ENCODE data around the gene PCDH12.
A peak's percentile ranks its signal among the peaks of the same experiment; 100 is the strongest.

The PCDH12 gene

GRCh38 chr5:141982626-141983025 lies 24.6 kb upstream of the PCDH12 start:
- TF ChIP-seq, protein P1, sequence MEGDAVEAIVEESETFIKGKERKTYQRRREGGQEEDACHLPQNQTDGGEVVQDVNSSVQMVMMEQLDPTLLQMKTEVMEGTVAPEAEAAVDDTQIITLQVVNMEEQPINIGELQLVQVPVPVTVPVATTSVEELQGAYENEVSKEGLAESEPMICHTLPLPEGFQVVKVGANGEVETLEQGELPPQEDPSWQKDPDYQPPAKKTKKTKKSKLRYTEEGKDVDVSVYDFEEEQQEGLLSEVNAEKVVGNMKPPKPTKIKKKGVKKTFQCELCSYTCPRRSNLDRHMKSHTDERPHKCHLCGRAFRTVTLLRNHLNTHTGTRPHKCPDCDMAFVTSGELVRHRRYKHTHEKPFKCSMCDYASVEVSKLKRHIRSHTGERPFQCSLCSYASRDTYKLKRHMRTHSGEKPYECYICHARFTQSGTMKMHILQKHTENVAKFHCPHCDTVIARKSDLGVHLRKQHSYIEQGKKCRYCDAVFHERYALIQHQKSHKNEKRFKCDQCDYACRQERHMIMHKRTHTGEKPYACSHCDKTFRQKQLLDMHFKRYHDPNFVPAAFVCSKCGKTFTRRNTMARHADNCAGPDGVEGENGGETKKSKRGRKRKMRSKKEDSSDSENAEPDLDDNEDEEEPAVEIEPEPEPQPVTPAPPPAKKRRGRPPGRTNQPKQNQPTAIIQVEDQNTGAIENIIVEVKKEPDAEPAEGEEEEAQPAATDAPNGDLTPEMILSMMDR (IDR thresholded peaks at IDR 0.05; ENCODE audit: control insufficient read depth, extremely low read depth, insufficient read depth), result no peak
- H3K4me3 ChIP-seq (ENCODE audit: low read depth, low read length), result no peak overlapping the region
- no peak for DNase-seq (ENCODE audit: low read depth)

- TF ChIP-seq, protein P1 (IDR thresholded peaks at IDR 0.05; ENCODE audit: control insufficient read depth, extremely low read depth, insufficient read depth), result no peak
- H3K4me3 ChIP-seq (ENCODE audit: low read depth, low read length), result no peak overlapping the region
- no peak for DNase-seq (ENCODE audit: low read depth)
Measured at GRCh38 chr5:141978389-141978788, 20.4 kb upstream of the PCDH12 start.

GRCh38 chr5:141976176-141976575 lies 18.2 kb upstream of the PCDH12 start:
- H3K4me3 ChIP-seq (ENCODE audit: low read depth, low read length), result no peak overlapping the region
- TF ChIP-seq, protein P1 (IDR thresholded peaks at IDR 0.05; ENCODE audit: control insufficient read depth, extremely low read depth, insufficient read depth), result no peak
- no peak for DNase-seq (ENCODE audit: low read depth)

DNA sequence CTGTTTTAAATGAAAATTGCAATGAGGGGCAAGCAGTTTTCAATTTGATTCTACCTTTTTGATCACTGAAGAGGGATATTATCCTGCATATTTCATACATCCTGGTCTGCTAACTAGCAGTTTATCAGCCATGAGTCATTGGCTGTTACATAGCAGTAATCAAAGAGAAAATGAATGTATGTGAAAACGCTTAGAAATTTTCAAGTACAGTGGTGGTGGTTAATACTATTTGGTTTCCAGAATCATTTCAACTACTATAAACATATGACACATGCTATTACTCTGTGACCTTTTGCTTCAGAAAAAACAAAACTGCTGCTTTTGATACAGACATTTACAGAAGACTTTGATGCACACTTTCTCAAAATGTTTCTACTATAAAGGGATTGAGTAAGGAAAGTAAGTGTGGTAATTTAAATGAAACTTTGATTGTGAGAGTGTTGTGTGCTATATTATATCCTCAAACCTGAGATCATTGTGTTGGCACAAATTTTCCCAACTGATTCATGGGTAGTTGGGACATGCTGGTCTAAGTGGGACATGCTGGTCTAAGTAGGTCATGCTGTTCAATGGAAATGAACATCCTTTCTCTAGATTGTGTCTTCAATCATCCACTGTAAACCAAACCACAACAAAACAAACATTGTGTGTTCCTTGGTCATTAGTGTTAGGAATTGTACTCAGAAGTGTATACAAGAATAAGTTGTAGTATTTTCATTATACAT lies 16.0 kb upstream of the PCDH12 start:
- H3K4me3 ChIP-seq (ENCODE audit: low read depth, low read length), result no peak overlapping the region
- DNase-seq (ENCODE audit: low read depth), result no peak
- TF ChIP-seq, protein P1 (IDR thresholded peaks at IDR 0.05; ENCODE audit: control insufficient read depth, extremely low read depth, insufficient read depth), result no peak

GRCh38 chr5:141969783-141970771 lies 12.1 kb upstream of the PCDH12 start:
- peak; percentile 40 for DNase-seq (ENCODE audit: low read depth)
- TF ChIP-seq, protein P1 (IDR thresholded peaks at IDR 0.05; ENCODE audit: control insufficient read depth, extremely low read depth, insufficient read depth), result no peak
- H3K4me3 ChIP-seq (ENCODE audit: low read depth, low read length), result peak overlapping the region; percentile 87

GRCh38 chr5:141968914-141969608 lies 11.1 kb upstream of the PCDH12 start, which contains the start of gene RNF14:
Gene RNF14 (plus strand): TSS chr5:141969105. CDS start chr5:141973589, 4,484 bp downstream.
- peak within 1 kb of the TSS; percentile 87 for H3K4me3 ChIP-seq (ENCODE audit: low read depth, low read length)
- peak; percentile 50 for DNase-seq (ENCODE audit: low read depth)
- TF ChIP-seq, protein P1 (IDR thresholded peaks at IDR 0.05; ENCODE audit: control insufficient read depth, extremely low read depth, insufficient read depth), result peak; percentile 84

Data from LNCaP clone FGC (cell line).